OCI-LY1 (cell line): ENCODE data around the gene KCNMB4.

Experiments
- CTCF ChIP-seq: fragments of 200-600 bp; sonication (generic), shearing (Covaris generic); IDR thresholded peaks from 2 replicates; pipeline ENCODE4 v1.5.1; 2017; ENCODE audit warnings: mild to moderate bottlenecking, antibody characterized with exemption, low read length, moderate library complexity, mixed read lengths
- EZH2 ChIP-seq: fragments of 200-600 bp; sonication (generic), shearing (Covaris generic); IDR thresholded peaks from 2 replicates; pipeline ENCODE4 v1.8.0; 2017; ENCODE audit warnings: borderline replicate concordance, mixed run types, mild to moderate bottlenecking, antibody characterized with exemption, low read length, moderate library complexity, mixed read lengths

GRCh38 chr12:70321191-70321590 lies 44.9 kb upstream of the KCNMB4 start:
- TF ChIP-seq CTCF: no peak
- no peak for TF ChIP-seq EZH2
